Spinal cord (tissue), 10 donors: Measurements from ENCODE around the gene AKR1B15. TPM values are rescaled to one million over a fixed set of nuclear protein-coding genes. Genes with fewer than 3 reads are reported as not detected.

Source experiments
- DNase-seq, 6 donors: peaks; one replicate each; pipeline versions ENCODE4 v3.0.0 to v3.0.0-alpha.2; 2013 to 2015; ENCODE audit warnings: low spot score in 6 of 6, low read depth in 4 of 6
- H3K27ac ChIP-seq: one replicate; pipeline ENCODE4 v1.5.1; 2013; ENCODE audit warnings: low read depth, low read length, control low read depth
- H3K27me3 ChIP-seq: one replicate; pipeline ENCODE4 v1.6.1; 2013; ENCODE audit warnings: low read length; ENCODE audit not compliant: control insufficient read depth, insufficient read depth
- H3K36me3 ChIP-seq: one replicate; pipeline ENCODE4 v1.6.1; 2013; ENCODE audit warnings: low read length; ENCODE audit not compliant: control insufficient read depth, insufficient read depth
- H3K4me1 ChIP-seq: one replicate; pipeline ENCODE4 v1.6.1; 2013; ENCODE audit warnings: low read length; ENCODE audit not compliant: control insufficient read depth, insufficient read depth
- H3K4me3 ChIP-seq: one replicate; pipeline ENCODE4 v1.5.1; 2013; ENCODE audit warnings: low read depth, low read length, control low read depth
- H3K9me3 ChIP-seq: one replicate; pipeline ENCODE4 v1.6.1; 2013; ENCODE audit warnings: low read length; ENCODE audit not compliant: control insufficient read depth, insufficient read depth
- WGBS: methylation state at CpG from one replicate; pipeline ENCODE4 v1.1.5; 2013; ENCODE audit warnings: missing lambda C conversion rate; ENCODE audit not compliant: insufficient coverage; 5-methylcytosine and 5-hydroxymethylcytosine counted together
- long read RNA-seq, 4 donors: transcript quantifications; one replicate each; lab custom pipeline, GENCODE V29; 2026
- polyA plus RNA-seq, 2 donors: library from polyadenylated mRNA; unstranded; fragments of 120-200 nt; gene quantifications; one replicate each; pipeline ENCODE4 v1.2.1, GENCODE V29; 2013; ENCODE audit not compliant: insufficient read length in 2 of 2
- total RNA-seq, 2 donors: library from RNA; depleted of rRNA in 1 of 2; stranded (reverse); fragments of 120-200 nt in 1 of 2; fragments of >200 nt in 1 of 2; gene quantifications; one replicate each; pipeline versions ENCODE4 v1.2.3 to v1.2.4, GENCODE V29; 2013 to 2014
- donor health status: healthy.

Gene AKR1B15
- under 1 TPM in 1 of 2 donors, not detected in 1; 0.17 TPM for total RNA-seq
- polyA plus RNA-seq = under 1 TPM; 0.24 to 0.25 TPM
- long read RNA-seq, donor 1 = 0 reads
- long read RNA-seq, donor 2 = 0 reads
- long read RNA-seq, donor 3 = 0 reads
- long read RNA-seq, donor 4 = 0 reads

DNA sequence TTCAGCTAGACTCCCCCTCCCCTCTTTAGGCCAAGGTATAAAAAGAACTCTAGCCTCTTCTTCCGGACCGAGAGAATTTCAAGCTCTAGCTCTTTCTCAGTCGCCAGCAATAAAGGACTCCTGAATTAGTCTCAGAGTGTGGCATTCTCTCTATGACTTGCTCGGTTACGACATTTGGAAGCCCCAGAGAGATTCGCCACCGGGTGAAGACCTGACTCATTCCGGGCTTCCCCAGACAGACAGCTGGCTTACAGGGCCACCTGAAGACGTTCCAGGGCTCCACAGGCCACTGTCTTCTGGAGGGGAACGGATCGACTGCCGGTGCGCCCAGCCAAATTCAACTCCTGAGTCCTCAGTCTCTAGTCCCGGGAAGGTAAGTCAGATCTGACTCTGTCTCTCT is at the start of gene AKR1B15:
Gene AKR1B15, plus strand, starts transcription at position 234 of the 400 bp plus-strand sequence. CDS start 15,510 bp downstream, outside the sequence.
- Histone ChIP-seq H3K27ac (no peak within 1 kb of the TSS), H3K9me3 (no peaks in the 10 kb centered on the region), H3K4me3 (no peak within 1 kb of the TSS), H3K36me3 (no peaks in the 10 kb centered on the region), H3K27me3 (no peaks in the 10 kb centered on the region), H3K4me1 (no peaks in the 10 kb centered on the region)
- WGBS = 80% methylated on average over 13 of the region's 14 CpGs
- no peak for DNase-seq

DNA sequence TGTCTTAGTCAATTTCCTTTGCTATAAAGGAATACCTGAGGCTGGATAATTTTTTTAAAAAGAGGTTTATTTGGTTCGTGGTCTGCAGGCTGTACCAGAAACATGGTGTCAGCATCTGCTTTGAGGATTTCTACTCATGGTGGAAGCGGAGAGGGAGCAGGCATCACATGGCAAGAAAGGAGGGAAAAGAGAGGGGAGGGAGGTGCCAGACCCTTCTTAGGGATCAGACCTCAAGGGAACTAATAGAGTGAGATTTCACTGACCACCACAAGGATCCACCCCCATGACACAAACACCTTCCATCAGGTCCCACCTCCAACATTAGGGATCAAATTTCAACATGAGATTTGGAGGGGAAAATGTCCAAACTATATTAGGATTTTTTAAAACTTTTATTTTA is 48.5 kb upstream of the AKR1B15 start:
- no peak overlapping the region for H3K27ac ChIP-seq
- H3K9me3 ChIP-seq = no peaks in the 10 kb centered on the region
- no peaks in the 10 kb centered on the region for H3K36me3 ChIP-seq
- WGBS = 100% methylated on average over 2 of the region's 2 CpGs
- no peaks in the 10 kb centered on the region for H3K27me3 ChIP-seq
- no peak for DNase-seq
- no peak overlapping the region for H3K4me3 ChIP-seq
- H3K4me1 ChIP-seq = no peaks in the 10 kb centered on the region

DNA sequence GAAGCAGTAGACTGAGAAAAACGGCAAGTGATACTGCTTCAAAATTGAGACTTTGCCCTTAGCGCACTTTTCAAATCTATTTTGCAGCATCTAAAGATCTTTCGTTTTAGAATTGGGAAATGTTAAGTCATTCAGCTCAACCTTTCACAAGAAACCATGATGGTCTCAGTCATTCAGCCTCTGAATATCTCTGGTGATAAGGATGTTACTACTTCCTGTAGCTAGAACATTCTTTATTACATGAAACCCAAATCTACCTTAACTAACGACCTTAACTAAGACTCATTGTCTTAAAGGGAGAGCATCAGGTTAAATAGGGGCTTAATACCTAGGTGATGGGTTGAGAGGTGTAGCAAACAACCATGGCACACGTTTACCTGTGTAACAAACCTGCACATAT is 47.9 kb upstream of the AKR1B15 start:
- H3K27ac ChIP-seq = no peak overlapping the region
- no peaks in the 10 kb centered on the region for H3K9me3 ChIP-seq
- DNase-seq = no peak
- no peaks in the 10 kb centered on the region for H3K4me1 ChIP-seq
- H3K4me3 ChIP-seq = no peak overlapping the region
- no peaks in the 10 kb centered on the region for H3K27me3 ChIP-seq
- WGBS = 94% methylated on average over 2 of the region's 5 CpGs
- H3K36me3 ChIP-seq = no peaks in the 10 kb centered on the region

DNA sequence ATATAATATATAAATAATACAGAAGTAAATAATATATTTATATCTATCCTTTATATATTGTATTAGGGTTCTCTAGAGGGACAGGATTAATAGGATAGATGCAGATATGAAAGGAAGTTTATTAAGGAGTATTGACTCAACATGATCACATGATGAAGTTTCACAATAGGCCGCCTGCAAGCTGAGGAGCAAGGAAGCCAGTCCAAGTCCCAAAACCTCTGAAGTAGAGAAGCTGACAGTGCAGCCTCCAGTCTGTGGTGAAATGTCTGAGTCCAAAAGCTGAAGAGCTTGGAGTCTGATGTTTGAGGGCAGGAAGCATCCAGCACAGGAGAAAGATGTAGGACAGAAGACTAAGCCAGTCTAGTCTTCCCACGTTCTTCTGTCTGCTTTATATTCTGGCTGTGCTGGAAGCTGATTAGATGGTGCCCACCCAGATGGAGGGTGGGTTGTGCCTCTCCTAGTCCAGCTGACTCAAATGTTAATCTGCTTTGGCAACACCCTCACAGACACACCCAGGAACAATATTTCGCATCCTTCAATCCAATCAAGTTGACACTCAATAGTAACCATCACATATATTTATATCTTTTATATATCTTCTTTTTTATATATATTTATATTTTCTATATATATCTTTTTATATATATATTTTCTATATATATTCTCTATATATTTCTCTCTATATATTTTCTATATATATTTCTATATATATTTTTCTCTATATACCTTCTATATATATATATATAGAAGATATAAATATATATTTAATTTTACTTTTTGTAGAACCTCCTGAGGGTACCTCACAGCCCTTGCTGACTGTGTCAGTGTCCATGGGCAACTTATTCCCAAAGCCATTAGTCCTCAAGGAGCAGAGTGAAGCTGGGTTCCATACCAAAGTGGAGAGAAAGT is 46.2 kb upstream of the AKR1B15 start:
- no peak overlapping the region for H3K27ac ChIP-seq

DNA sequence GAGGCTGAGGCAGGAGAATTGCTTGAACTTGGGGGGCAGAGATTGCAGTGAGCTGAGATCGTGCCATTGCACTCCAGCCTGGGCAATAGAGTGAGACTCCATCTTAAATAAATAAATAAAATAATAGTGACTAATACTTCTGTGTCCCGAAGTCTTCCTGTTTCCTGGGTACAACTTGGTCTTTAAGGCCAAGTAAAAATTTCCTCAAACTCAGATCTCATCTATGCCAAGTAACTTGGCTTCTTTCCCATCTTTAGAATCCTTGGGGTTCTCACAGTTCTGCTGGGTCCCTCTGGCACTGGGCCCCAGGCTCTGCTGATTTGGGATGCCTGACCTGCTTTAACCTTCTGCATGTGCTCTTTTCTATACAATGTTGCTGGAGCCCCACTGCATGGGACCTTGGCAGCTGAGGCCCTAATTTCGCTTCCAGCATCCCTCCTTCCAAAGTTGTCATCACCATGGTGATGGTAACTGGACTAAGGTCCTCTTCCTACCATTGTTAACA is 44.2 kb upstream of the AKR1B15 start:
- no peak overlapping the region for H3K27ac ChIP-seq
- peak in 1 of 6 donors; percentile 16 for DNase-seq
- H3K27me3 ChIP-seq = no peaks in the 10 kb centered on the region
- 83% methylated on average over 1 of the region's 3 CpGs for WGBS
- H3K9me3 ChIP-seq = no peaks in the 10 kb centered on the region
- no peaks in the 10 kb centered on the region for H3K36me3 ChIP-seq
- H3K4me3 ChIP-seq = no peak overlapping the region
- no peaks in the 10 kb centered on the region for H3K4me1 ChIP-seq

More for the DNA sequence above, 46.2 kb upstream of the AKR1B15 start:
- DNase-seq = no peak
- Histone ChIP-seq H3K36me3 (no peaks in the 10 kb centered on the region), H3K9me3 (no peaks in the 10 kb centered on the region), H3K4me1 (no peaks in the 10 kb centered on the region), H3K27me3 (no peaks in the 10 kb centered on the region), H3K4me3 (no peak overlapping the region)
- 100% methylated on average over 1 of the region's 3 CpGs for WGBS

DNA sequence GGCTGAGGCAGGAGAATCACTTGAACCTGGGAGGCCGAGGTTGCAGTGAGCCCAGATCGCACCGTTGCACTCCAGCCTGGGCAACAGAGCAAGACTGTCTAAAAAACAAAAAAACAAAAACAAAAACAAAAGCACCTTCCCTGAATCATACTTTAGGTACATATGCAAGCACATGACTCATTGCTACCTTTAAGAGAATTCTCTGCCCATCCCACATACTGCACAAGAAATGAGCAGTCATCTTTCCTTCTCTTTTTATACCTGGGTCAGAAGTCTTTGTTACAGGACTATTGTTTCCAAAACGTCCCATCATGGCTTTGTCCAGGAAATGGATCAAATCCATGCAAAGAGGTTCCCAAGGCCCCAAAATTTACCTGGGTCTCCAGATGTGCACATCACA is 43.1 kb upstream of the AKR1B15 start:
- 100% methylated on average over 3 of the region's 4 CpGs for WGBS
- H3K36me3 ChIP-seq = no peaks in the 10 kb centered on the region
- no peak overlapping the region for H3K4me3 ChIP-seq
- DNase-seq = no peak
- no peaks in the 10 kb centered on the region for H3K27me3 ChIP-seq
- H3K9me3 ChIP-seq = no peaks in the 10 kb centered on the region
- no peaks in the 10 kb centered on the region for H3K4me1 ChIP-seq
- H3K27ac ChIP-seq = no peak overlapping the region

DNA sequence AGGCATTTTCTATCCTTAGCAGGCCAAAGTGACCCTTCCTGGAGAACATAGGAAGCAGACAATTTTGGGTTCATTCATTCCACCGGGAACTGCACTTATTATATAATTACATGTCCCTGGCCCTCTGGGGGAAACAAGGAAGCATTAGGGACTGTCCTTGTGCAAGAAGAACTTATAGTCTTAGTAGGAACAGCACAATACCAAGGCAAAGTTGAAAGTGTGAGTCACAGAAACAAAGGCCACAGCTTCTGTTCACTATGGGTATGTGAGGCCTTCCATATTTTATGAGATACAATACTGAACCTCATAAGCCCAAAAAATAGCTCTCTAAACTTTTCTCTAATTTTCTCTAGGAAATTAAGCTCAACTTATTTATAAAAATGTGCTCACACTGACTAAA is 39.9 kb upstream of the AKR1B15 start:
- H3K27ac ChIP-seq = no peak overlapping the region
- WGBS = no CpG with 5 or more reads among the region's 1 CpG
- H3K9me3 ChIP-seq = no peaks in the 10 kb centered on the region
- no peaks in the 10 kb centered on the region for H3K4me1 ChIP-seq
- DNase-seq = no peak
- H3K4me3 ChIP-seq = no peak overlapping the region
- H3K27me3 ChIP-seq = no peaks in the 10 kb centered on the region
- H3K36me3 ChIP-seq = no peaks in the 10 kb centered on the region

DNA sequence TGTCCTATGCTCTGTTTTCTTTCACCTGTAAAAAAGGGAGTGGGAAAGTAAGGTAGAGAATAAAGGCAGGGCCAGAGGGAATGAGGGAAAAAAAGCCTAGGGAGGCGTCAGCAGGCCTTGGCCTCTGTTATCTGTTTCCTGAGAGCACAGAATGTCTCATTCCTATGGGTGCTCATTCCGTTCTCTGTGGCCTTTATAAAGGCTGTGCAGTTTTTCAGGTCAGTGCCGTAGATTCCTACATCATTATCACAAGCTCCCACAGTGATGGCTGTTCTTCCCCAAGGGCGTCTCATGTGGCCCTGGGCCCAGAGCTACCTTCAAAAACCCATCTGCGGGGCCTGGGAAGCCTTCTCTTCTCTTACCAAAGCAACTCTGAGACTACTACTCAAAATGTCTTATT is 38.3 kb upstream of the AKR1B15 start:
- DNase-seq = no peak
- no peaks in the 10 kb centered on the region for H3K36me3 ChIP-seq
- 92% methylated on average over 5 of the region's 5 CpGs for WGBS

DNA sequence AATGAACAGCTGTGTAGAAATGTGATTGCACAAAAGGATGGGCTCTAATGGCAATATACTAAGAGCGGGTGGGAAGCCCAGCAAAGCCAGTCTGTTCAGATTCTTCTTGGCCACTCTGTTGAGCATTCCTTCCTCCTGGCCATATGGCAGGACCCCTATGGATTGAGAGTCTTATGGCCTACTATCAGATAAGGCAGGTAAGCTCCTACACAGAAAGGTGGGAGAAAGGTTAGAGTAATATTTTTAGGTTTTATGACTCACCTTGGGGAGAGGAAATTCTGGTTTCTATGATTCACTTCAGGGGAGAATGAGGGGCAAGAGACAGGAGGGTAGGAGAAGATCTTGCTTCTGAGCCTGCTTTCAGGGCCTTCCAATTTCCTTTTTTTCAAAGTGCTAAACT is 36.6 kb upstream of the AKR1B15 start:
- DNase-seq = no peak
- Histone ChIP-seq H3K27ac (no peak overlapping the region), H3K4me1 (no peaks in the 10 kb centered on the region), H3K9me3 (no peaks in the 10 kb centered on the region), H3K27me3 (no peaks in the 10 kb centered on the region), H3K36me3 (no peaks in the 10 kb centered on the region), H3K4me3 (no peak overlapping the region)
- 100% methylated on average over 1 of the region's 1 CpG for WGBS

More for the DNA sequence above, 38.3 kb upstream of the AKR1B15 start:
- no peak overlapping the region for H3K27ac ChIP-seq
- H3K4me1 ChIP-seq = no peaks in the 10 kb centered on the region
- no peaks in the 10 kb centered on the region for H3K9me3 ChIP-seq
- H3K27me3 ChIP-seq = no peaks in the 10 kb centered on the region
- H3K4me3 ChIP-seq = no peak overlapping the region
